Spinal cord (tissue), 10 donors: ENCODE data around the gene MTERF2. TPM values are rescaled to one million over a fixed set of nuclear protein-coding genes. Genes with fewer than 3 reads are reported as not detected.
"Not testable (repeated sequence)": the region's sequence is repeated elsewhere in the genome, so short reads cannot be mapped to it uniquely, and the experiment has no call there.

Experiments
- DNase-seq, 6 donors: peaks; one replicate each; pipeline versions ENCODE4 v3.0.0 to v3.0.0-alpha.2; 2013 to 2015; ENCODE audit warnings: low spot score in 6 of 6, low read depth in 4 of 6
- H3K27ac ChIP-seq: one replicate; pipeline ENCODE4 v1.5.1; 2013; ENCODE audit warnings: low read depth, low read length, control low read depth
- H3K27me3 ChIP-seq: one replicate; pipeline ENCODE4 v1.6.1; 2013; ENCODE audit warnings: low read length; ENCODE audit not compliant: control insufficient read depth, insufficient read depth
- H3K36me3 ChIP-seq: one replicate; pipeline ENCODE4 v1.6.1; 2013; ENCODE audit warnings: low read length; ENCODE audit not compliant: control insufficient read depth, insufficient read depth
- H3K4me1 ChIP-seq: one replicate; pipeline ENCODE4 v1.6.1; 2013; ENCODE audit warnings: low read length; ENCODE audit not compliant: control insufficient read depth, insufficient read depth
- H3K4me3 ChIP-seq: one replicate; pipeline ENCODE4 v1.5.1; 2013; ENCODE audit warnings: low read depth, low read length, control low read depth
- H3K9me3 ChIP-seq: one replicate; pipeline ENCODE4 v1.6.1; 2013; ENCODE audit warnings: low read length; ENCODE audit not compliant: control insufficient read depth, insufficient read depth
- WGBS: methylation state at CpG from one replicate; pipeline ENCODE4 v1.1.5; 2013; ENCODE audit warnings: missing lambda C conversion rate; ENCODE audit not compliant: insufficient coverage; 5-methylcytosine and 5-hydroxymethylcytosine counted together
- polyA plus RNA-seq, 2 donors: library from polyadenylated mRNA; unstranded; fragments of 120-200 nt; gene quantifications; one replicate each; pipeline ENCODE4 v1.2.1, GENCODE V29; 2013; ENCODE audit not compliant: insufficient read length in 2 of 2
- total RNA-seq, 2 donors: library from RNA; depleted of rRNA in 1 of 2; stranded (reverse); fragments of 120-200 nt in 1 of 2; fragments of >200 nt in 1 of 2; gene quantifications; one replicate each; pipeline versions ENCODE4 v1.2.3 to v1.2.4, GENCODE V29; 2013 to 2014
- donor health status: healthy.

The MTERF2 gene
- total and polyA plus RNA-seq, 4 donors, result 27.4 to 41.1 (median 35.4) TPM

- H3K9me3 ChIP-seq, H3K4me1 ChIP-seq, H3K36me3 ChIP-seq, H3K27me3 ChIP-seq, H3K4me3 ChIP-seq, DNase-seq: not testable (repeated sequence)
- H3K27ac ChIP-seq, result peak overlapping the region; percentile 83
Observed at GRCh38 chr12:107026356-107026755, 39.4 kb upstream of the MTERF2 start.

- DNase-seq, result no peak
- H3K36me3 ChIP-seq, result no peaks in the 10 kb centered on the region
- no peaks in the 10 kb centered on the region for H3K9me3 ChIP-seq
- 77% methylated on average over 1 of the region's 1 CpG for WGBS
- no peaks in the 10 kb centered on the region for H3K4me1 ChIP-seq
- H3K27ac ChIP-seq, result no peak overlapping the region
- H3K4me3 ChIP-seq, result no peak overlapping the region
- H3K27me3 ChIP-seq, result no peaks in the 10 kb centered on the region
Observed at GRCh38 chr12:107025671-107026070, 38.7 kb upstream of the MTERF2 start.

GRCh38 chr12:107019546-107019945, 32.6 kb upstream of the MTERF2 start:
- no peaks in the 10 kb centered on the region for H3K4me1 ChIP-seq
- no peak overlapping the region for H3K4me3 ChIP-seq
- no CpG with 5 or more reads among the region's 2 CpGs for WGBS
- no peaks in the 10 kb centered on the region for H3K9me3 ChIP-seq
- no peaks in the 10 kb centered on the region for H3K27me3 ChIP-seq
- DNase-seq, result no peak
- H3K36me3 ChIP-seq, result no peaks in the 10 kb centered on the region
- H3K27ac ChIP-seq, result no peak overlapping the region

GRCh38 chr12:107017042-107017441, 30.1 kb upstream of the MTERF2 start:
- no peak overlapping the region for H3K4me3 ChIP-seq
- no peak overlapping the region for H3K27ac ChIP-seq
- H3K9me3 ChIP-seq, result no peaks in the 10 kb centered on the region
- 68% methylated on average over 3 of the region's 4 CpGs for WGBS
- H3K36me3 ChIP-seq, result no peaks in the 10 kb centered on the region
- no peaks in the 10 kb centered on the region for H3K27me3 ChIP-seq
- H3K4me1 ChIP-seq, result no peaks in the 10 kb centered on the region
- DNase-seq, result no peak

GRCh38 chr12:107014055-107014454, 27.1 kb upstream of the MTERF2 start:
- WGBS, result no CpG with 5 or more reads among the region's 3 CpGs
- no peak overlapping the region for H3K4me3 ChIP-seq
- H3K4me1 ChIP-seq, result no peaks in the 10 kb centered on the region
- H3K36me3 ChIP-seq, result no peaks in the 10 kb centered on the region
- no peaks in the 10 kb centered on the region for H3K27me3 ChIP-seq
- no peak for DNase-seq
- H3K27ac ChIP-seq, result no peak overlapping the region
- H3K9me3 ChIP-seq, result no peaks in the 10 kb centered on the region

GRCh38 chr12:107012736-107013425, 25.9 kb upstream of the MTERF2 start:
- Histone ChIP-seq H3K4me1 (no peaks in the 10 kb centered on the region), H3K9me3 (no peaks in the 10 kb centered on the region), H3K27ac (no peak overlapping the region), H3K4me3 (no peak overlapping the region), H3K36me3 (no peaks in the 10 kb centered on the region), H3K27me3 (no peaks in the 10 kb centered on the region)
- no peak for DNase-seq
- WGBS, result 100% methylated on average over 1 of the region's 1 CpG

GRCh38 chr12:107011519-107011918, 24.6 kb upstream of the MTERF2 start:
- WGBS, result no CpG with 5 or more reads among the region's 2 CpGs
- H3K27me3 ChIP-seq, result no peaks in the 10 kb centered on the region
- no peaks in the 10 kb centered on the region for H3K9me3 ChIP-seq

GRCh38 chr12:107007411-107007810, 20.5 kb upstream of the MTERF2 start:
- Histone ChIP-seq H3K9me3 (no peaks in the 10 kb centered on the region), H3K36me3 (no peaks in the 10 kb centered on the region), H3K4me1 (no peaks in the 10 kb centered on the region), H3K4me3 (no peak overlapping the region), H3K27ac (no peak overlapping the region), H3K27me3 (no peaks in the 10 kb centered on the region)
- DNase-seq, result no peak
- 95% methylated on average over 2 of the region's 4 CpGs for WGBS

More at GRCh38 chr12:107011519-107011918, 24.6 kb upstream of the MTERF2 start:
- Histone ChIP-seq H3K36me3 (no peaks in the 10 kb centered on the region), H3K4me3 (no peak overlapping the region), H3K4me1 (no peaks in the 10 kb centered on the region), H3K27ac (no peak overlapping the region)
- DNase-seq, result no peak

GRCh38 chr12:107002665-107003064, 15.7 kb upstream of the MTERF2 start:
- WGBS, result no CpG with 5 or more reads among the region's 4 CpGs
- H3K36me3 ChIP-seq, H3K27ac ChIP-seq, H3K4me1 ChIP-seq, DNase-seq, H3K9me3 ChIP-seq, H3K27me3 ChIP-seq, H3K4me3 ChIP-seq: not testable (repeated sequence)

GRCh38 chr12:106999446-106999845, 12.5 kb upstream of the MTERF2 start:
- H3K4me3 ChIP-seq, result no peak overlapping the region
- 91% methylated on average over 4 of the region's 6 CpGs for WGBS
- DNase-seq, result no peak
- H3K9me3 ChIP-seq, result no peaks in the 10 kb centered on the region
- peaks cover 10% of the 10 kb centered on the region for H3K36me3 ChIP-seq
- H3K27me3 ChIP-seq, result no peaks in the 10 kb centered on the region
- H3K27ac ChIP-seq, result no peak overlapping the region
- H3K4me1 ChIP-seq, result no peaks in the 10 kb centered on the region
